HG03039 (cell line): ENCODE results near the gene PUM1.

Experiments
- ATAC-seq: cut with Tn5 transposase; IDR thresholded peaks from one replicate; pipeline ENCODE4 v1.9.1; 2021; ENCODE audit warnings: mild to moderate bottlenecking, moderate library complexity; ENCODE audit not compliant: unreplicated experiment

The PUM1 gene

DNA sequence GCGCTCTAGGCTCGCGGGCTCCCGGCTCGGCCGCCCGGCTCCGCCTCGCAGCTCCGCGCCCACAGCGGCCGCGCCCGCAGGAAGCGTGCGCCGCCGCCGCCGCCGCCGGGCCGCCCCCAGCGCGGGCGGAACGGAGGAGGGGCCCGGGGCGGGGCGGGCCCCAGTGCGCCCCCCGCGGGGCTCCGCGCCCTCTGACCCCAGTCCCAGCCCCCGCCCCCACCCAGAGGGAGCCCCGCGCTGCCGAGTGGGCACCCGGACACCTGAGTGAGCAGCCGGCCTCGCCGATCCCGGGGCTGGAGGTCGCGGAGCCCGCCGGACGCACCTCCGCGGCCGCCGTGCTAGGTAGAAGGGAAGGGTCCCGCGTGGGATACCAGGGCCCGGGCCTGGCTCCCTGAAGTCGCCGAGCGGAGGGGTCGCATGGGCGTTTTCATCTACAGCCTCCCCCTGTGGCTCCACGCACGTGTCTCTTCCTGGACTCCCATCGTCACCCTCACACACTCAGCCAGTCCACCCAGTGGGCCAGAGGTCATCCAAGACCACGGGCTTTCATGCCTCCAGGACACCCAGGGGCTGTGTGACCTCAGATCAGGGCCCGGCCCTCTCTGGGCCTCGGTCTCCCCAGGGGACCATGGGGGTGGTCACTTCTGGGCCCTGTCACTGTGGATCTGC, 156.7 kb downstream of the PUM1 start, which contains the start of gene SDC3:
Gene SDC3 (minus strand): TSS at position 63 of the 669 bp plus-strand sequence. CDS start 172 bp downstream, outside the sequence.
- no peak for ATAC-seq

DNA sequence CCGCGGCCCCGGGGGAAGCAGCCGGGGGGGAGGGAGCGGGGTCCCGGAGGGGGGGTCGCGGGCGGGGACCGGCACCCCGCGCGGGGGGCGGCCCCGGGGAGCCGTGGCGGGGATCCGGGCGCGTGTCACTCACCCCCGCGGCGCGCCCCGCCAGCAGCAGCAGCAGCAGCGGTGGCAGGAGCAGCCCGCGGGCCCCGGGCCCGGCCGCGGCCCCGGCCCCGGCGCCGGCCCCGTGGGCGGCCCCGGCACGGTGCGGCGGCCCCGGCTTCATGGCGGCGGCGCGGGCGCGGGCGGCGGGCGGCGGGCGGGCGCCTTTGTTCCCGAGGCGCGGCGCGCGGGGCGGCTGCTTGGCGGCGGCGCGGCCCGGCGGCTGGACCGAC, 157.2 kb downstream of the PUM1 start:
- ATAC-seq, result no peak

DNA sequence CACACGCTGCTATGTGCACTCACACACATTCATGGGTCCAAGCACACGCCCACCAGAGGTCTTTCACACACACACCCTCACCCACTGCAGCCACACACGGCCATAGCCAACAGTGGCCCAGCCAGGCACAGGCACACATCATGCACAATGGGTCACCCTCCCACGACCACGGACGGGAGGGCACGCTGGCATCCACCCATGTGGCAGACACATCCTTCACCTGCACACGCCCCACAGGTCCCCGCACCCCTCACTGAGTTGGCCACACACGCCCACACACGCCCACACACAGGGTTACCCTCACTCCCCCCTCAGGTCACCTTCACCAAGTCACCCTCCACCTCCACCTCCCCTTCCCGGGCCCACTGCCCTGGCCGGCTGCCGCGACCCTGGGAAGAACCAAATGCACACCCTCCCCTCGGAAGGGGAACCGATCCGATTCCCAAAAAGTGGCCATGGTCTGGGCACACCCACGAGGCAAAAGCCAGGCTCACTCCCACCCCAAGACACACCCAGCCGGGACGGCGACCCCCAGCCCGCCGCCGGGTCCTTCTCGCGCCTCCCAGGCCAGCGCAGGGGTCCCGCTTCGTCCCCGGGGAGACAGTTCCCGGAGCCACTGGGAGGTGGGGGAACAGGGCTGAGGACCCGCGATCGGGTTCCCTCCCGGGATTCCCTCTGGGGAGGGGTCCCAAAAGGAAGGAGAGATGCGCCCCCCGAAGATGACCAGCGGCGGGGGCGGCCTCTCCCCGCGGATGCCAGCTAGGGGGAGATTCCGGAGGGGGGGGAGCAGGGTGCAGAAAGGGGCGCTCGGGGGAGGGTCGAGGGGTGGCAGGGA, 157.8 kb downstream of the PUM1 start:
- ATAC-seq, result no peak

DNA sequence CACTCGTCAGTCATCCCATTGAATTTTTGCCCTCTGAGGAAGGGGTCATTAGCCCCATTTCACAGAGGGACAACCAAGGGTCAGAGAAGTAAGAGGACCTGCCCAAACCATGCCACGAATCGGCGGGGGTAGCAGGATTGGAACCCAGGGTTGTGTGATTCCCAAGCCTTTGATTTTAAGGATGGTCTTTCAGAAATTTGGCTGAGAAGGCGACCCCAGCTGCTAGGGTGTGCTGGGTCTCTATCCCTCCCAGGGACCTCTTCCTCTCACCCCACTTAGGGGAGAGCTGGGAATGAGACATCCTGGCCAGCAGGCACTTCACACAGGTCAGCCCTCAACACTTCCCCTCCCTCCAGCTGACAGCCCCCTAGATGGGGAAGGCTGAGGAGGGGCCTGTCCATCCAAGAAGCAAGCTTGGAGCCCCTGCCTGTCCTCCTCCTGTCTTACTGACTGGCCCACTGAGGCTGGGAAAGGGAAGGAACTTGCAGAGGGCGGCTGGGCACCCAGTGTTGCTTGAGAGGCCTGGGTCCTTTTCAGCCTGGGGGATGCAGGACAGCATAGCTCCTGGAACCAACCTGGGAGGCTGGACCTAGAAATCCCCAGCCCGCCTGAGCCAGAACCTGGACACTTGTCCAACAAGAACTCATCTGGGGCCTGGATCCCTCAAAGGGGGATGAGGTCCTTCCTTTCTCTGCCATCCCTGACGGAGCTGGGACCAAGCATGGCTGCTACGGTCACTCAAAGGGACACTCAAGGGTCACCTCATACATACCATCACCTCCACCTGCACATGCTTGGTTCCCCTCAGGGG, 158.7 kb downstream of the PUM1 start:
- ATAC-seq, result no peak

DNA sequence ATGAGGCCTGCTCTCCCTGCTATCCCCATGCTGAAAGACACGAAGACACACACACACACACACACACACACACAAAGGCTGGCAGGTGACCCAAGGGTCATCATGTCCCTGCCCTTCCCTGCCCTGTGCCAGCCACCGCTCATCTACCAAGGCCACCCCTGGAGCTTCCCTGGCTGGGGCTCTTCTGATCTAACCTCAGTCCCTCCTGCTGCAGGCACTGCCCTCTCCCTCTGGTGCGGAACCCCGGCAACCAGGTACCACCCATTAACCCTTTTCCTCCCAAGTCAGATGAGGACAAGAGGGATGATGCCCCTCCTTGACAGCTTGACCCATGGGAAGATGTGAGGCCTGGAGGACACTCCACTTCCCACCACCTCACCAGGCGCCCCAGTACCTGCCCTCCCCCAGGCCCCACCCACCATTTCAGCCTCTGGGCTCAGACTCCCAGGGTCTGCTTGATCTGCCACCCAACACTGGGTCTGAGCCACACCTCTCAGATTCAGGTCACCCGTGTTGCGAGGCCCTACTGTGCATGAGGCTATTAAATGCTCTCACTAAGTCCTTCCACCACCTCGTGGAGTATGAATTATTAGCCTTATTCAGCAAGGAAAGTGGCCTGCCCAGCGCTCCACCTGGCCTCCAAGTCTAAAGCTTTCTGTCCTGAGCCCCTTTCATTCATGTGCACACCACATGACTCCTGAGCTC, 159.4 kb downstream of the PUM1 start:
- no peak for ATAC-seq

DNA sequence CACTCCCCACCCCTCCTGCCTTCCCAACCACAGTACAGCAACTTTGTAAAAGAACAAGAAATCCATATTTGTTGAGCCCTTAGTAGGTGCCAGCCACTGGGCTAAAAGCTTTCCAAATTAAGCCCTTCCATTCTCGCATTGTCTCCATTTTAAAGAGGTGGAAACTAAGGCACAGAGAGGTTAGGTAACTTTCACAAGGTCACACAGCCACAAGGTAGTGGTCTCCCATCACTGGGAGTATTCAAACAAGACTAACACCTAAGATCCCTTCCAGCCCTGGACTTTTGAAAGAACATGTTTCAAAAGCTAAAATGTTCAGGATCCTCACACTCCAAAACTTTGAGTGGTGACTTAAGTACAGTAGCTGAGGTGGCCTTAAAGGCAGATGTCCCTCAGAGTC, 160.1 kb downstream of the PUM1 start:
- no peak for ATAC-seq

DNA sequence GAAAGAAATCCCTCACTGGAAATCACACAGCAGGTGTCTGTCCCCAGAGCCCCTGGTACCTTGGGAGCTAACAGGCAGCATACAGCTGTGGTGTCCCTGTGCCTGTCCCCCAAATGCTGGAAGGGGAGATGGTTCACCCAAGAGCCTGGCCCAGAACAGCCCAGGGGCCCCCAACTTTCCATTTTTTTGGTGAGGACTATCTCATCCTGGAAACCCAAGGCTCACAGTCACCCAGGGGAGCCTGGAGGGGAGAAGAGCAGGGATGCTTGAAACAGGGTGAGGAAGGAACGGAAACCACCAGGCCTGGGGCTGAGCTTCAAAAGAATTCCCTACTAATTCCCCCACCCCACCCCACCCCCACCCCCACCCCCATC, 160.6 kb downstream of the PUM1 start:
- no peak for ATAC-seq

DNA sequence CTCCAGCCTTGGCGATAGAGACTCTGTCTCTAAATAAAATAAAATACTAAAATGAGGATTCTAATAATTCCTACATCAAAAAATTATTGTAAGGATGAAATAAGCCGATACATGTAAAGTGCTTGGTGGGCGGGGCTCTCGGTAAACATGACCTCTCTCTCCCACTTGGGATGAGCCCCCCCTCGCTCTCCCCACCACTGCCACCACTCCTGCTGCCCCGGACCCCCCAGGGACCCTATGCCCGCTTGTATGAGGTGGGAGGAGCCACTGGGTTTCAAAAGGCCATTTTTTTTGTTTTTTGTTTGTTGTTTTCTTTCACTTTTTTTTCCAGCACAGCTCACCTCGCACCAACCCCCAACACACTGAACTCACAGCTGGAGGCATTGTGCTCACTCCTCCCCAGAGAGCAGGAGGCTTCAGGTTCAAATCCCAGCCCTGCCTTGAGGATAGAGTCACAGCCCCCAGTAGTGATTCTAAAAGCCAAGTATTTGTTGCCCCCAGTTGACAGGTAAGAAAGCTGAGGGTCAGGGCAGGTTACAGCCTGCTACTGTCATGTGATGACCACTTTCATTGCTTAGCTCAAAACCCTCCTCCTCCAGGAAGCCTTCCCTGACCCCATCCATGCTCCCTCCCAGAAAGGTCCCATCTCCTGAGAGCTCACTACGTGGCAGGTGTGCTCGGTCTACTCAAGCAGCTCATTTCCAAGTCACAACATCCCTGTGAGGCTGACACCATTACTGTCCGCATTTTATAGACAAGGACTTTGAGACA, 161.1 kb downstream of the PUM1 start:
- ATAC-seq, result no peak

DNA sequence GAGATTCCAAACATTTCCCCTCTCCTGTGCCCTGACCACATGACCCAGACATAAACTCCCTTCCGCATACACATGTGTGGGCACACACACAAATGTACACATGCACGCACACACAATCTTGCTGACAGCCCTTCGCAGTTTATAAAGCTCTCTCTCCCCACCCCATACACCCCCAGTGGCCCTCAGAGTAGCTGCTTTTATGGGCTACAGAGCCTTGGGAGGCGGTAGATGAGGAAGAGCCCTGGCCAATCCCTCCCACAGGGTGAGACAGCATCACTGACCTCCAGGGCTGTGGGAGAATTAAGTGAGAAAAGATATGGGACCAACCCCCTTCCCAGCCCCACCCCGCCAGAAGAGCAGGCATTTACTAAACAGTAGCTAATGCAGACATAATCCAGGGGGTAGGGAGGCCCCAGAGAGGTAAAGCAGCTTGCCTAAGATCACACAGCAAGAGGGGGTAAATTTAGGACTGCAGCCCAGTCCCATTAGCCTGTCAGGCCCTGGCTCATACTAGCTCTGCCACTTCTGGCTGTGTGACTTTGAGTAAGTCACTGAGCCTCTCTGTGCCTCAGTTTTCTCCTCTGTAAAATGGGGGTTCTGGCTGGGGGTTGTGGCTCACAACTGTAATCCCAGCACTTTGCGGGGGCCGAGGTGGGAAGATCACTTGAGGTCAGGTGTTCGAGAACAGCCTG, 162.0 kb downstream of the PUM1 start:
- no peak for ATAC-seq

DNA sequence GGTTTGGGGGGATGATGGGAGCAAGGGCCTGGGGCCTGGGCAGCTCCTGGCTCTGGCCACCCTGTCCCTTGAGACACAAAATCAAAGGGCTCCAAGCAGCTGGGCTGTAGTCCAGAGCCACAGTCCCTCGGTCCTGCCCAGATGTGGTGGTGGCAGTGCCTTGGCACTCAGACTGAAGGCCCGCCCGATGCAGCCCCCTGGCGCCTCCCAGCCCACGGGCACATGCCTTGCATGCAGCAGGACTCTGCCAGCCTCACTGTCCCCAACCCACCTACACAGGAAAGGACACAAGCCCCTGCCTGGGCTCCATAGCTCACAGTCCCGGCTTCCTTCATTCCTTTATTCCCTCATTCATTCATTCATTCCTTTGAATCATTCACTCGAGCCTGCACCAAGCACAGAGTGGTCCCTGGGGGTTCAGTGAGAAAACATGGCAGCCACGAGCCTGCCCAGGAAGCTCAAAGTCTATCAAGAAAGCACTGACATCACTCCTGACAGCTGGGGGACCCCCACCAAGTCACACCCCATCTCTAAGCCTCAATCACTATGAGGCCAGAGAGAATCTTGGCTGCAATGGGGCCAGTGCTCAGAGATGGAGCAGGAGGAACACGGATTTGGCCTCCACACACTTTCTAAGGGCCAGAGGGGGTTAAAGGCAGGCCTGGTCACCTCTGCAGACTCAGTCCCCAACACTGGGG, 162.8 kb downstream of the PUM1 start:
- no peak for ATAC-seq

DNA sequence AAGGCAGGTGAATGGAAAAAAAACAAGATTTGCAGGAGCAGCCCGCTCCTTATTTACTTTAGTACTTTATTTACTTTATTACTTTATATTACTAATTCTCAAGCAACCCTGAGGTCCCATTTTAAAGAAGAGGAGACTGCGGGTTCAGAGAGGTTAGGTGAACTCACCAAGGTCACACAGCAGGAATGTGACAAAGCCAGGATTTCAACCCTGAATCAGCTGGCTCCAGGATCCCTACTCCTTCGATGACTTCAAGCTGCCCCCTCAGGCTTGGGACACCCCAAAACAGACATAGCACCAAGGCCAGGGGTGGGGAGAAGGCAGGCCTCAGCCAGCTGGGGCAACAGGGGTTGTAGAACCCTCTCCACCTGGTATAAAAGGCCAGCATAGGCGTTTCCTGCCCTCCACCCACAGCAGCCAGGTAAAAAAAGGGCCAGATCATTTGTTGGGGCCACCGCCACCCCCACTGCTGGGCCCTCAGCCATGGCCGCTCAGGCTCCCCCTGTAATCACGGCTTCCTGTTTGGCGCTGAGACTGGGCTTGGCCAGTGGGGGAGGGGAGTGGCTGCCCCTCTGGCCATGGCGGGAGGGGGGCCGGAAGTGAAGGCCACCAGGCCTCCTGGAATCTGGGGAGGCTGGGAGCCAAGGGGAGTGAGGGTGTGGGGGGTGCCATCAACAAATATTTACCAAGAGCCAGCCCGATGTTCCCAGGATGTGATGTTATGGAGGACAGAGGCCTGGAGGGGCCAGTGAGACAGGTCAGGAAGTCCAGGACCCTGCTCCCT, 163.5 kb downstream of the PUM1 start:
- ATAC-seq, result no peak

DNA sequence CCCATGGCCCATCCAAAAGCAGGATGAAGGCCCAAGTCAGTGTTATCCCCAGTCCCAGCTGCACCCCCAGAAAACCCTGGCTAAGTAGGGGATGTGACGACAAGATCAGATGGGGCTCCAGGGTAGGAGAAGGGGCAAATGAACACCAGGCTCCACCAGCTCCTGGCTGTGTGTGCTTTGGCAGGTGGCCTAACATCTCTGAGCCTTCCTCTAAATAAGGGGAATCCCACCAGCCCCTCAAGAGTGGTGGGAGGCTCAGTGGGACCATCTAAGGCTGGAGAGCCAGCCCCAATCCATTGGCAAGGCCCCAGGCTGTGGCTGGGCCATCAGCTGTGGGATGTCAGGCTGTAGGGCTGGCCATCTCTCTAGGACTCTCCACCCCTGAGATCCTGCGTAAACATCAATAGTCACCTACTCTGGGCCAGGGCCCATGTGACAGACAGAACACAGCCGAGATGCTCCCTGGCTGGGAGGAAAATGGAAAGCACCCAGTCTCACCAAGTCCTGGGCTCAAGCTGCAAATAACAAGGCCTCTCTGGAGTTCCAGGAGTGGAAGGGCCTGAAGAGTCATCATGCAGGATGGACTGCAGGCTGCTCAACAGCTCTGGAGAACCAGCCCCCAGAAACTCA, 164.5 kb downstream of the PUM1 start:
- ATAC-seq, result no peak

DNA sequence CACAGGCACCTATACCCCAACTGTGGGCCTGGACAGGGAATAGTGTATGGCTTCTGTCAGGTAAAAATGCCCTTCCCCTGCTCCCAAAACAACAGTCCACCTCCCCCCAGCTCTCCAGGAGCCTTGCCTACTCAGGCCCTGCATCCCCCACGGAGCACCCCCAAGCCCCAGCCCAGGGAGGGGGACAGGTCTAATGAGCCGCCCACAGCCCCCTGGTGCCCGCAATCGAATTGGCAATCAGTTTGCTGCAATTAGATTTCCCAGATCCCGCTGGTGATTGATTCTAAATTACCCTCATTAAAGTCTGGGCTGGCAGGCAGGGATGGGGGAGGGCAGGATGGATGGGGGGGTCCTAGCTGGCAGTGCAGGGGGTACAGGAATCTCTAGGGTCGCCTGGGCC, 165.0 kb downstream of the PUM1 start:
- ATAC-seq, result no peak

DNA sequence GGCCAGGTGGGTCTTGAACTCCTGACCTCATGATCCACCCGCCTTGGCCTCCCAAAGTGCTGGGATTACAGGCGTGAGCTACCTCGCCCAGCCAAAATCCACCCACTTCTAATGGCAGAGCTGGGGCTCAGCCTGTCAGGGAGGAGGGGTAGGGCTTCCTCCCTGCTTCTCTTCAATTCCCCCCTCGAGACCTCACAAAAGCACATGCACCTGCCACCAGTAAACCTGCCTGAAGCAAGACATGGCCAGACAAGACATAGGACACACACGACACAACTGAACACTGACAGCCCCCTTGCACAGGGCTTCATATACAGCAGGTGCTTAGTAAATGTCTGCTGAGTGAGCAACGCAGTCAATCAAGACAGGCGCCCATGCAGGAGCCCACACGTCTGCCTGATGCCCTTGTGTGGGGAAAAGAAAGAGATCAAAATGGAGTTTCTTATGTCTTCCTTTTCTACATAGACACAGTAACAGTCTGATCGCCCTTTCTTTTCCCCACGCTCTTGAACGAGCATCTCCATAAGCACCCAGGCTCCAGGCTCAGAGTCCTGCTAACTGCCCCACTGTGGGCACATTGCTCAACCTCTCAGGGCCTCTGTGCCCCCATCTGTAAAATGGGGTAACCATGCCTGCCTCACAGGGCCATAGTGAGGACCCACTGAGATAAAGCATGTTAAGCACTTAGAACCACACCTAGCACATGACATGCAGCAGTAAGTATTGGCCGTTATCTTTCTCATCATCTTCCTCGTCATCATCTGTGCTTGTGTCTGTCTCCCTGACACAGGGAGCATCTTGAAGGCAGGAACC, 165.7 kb downstream of the PUM1 start:
- no peak for ATAC-seq

DNA sequence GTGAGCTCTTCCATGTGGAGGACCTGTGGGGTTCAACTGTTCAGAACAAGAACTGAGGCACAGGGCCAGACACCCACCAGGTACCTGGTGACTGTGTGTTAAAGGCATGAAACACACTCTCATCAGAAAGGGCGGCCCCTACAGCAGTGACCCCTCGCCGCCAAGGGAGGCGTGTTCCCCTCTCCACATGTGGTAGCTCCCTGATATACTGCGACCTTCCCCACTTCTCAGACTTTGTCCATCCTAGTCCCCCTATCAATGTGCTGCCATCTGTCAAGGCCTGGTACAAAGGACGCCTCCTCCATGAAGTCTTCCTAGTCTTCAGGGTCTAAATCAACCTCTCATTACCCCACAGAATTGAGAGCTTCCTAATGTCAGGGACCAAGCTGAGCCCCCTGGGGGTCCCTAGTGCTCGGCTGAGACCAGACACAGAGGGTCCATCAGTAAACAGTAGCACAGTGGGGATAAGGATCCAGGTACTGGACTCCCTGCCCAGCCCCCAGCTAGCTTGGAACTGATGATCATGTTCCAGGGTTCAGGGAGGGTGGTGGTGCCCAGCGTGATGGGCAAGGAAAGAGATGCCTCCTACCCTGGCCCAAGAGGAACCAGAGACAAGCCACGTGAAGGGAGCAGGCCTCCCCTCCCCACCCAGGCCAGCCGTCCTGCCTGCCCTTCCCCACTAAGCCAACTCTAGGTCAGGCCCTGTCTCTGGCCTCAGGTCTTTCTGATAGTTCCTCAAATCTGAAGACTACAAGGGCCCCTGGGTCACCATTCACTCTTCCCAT, 167.3 kb downstream of the PUM1 start:
- ATAC-seq, result no peak

DNA sequence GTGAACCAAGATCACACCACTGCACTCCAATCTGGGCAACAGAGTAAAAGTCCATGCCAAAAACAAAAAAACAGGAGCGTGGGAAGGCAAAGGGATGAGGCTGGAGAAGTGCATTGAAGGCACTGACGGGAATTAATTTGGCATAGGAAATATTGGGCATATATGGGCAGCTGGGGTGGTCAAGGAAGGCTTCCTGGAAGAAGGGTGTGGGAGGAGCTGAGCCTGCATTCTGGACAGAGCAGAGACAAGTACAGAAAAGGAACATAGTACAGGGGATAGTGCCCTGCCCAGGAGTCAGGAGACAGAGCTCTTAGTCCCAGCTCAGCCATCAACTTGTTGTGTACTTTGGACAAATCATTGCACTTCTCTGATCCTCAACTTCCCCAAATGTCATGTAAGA, 168.6 kb downstream of the PUM1 start:
- no peak for ATAC-seq
